HG03060 (cell line): Measurements from ENCODE around the gene PLB1.

Experiments
- ATAC-seq: cut with Tn5 transposase; IDR thresholded peaks from one replicate; pipeline ENCODE4 v1.9.1; 2021; ENCODE audit warnings: low read depth, moderate number of reproducible peaks; ENCODE audit not compliant: unreplicated experiment

PLB1 gene

GRCh38 chr2:28681606-28682005 lies 185.7 kb downstream of the PLB1 start:
- ATAC-seq: no peak

- ATAC-seq: no peak
Observed at GRCh38 chr2:28683100-28683706, 187.3 kb downstream of the PLB1 start.

- ATAC-seq: no peak
Observed at GRCh38 chr2:28684142-28684858, 188.4 kb downstream of the PLB1 start.

- ATAC-seq: no peak
Observed at GRCh38 chr2:28687171-28687570, 191.3 kb downstream of the PLB1 start.

GRCh38 chr2:28687640-28688385 lies 192.0 kb downstream of the PLB1 start:
- ATAC-seq: no peak

GRCh38 chr2:28688818-28689217 lies 193.0 kb downstream of the PLB1 start:
- ATAC-seq: no peak

- ATAC-seq: no peak
Observed at GRCh38 chr2:28689771-28690170, 193.9 kb downstream of the PLB1 start.

GRCh38 chr2:28692411-28692810 lies 196.6 kb downstream of the PLB1 start:
- ATAC-seq: no peak

- ATAC-seq: no peak
Observed at GRCh38 chr2:28693223-28693622, 197.4 kb downstream of the PLB1 start.
